ENCODE measurements around the gene BRF1. TPM values are rescaled to one million over a fixed set of nuclear protein-coding genes. Genes with fewer than 3 reads are reported as not detected.
A peak's percentile ranks its signal among the peaks of the same experiment; 100 is the strongest.

The BRF1 gene
- total and polyA plus RNA-seq, 2 of the 8 experiments (the other 6 are each of a cell fraction or from before 2014, with no cell fraction given), result 7.7 to 18.3 TPM

- Histone ChIP-seq H3K4ac (replicated peaks; ENCODE audit: insufficient read length, low read depth, low read length) (no peak overlapping the region), H2AFZ (ENCODE audit: low read length) (no peak overlapping the region), H3K23me2 (ENCODE audit: low read depth, low read length) (peaks cover 3% of the 10 kb centered on the region; the same call in 1 of the 2 replicates), H2AK5ac (ENCODE audit: low read depth, low read length) (no peak overlapping the region), H3K36me3 (ENCODE audit: control insufficient read depth in 2 of 4, insufficient read depth in 4 of 4, low read length in 3 of 4) (no peaks in the 10 kb centered on the region), H3K79me2 (ENCODE audit: control insufficient read depth in 1 of 2, insufficient read depth in 2 of 2, low read length in 2 of 2) (no peaks in the 10 kb centered on the region), H4K8ac (ENCODE audit: extremely low read depth, insufficient read depth, low read length) (no peak overlapping the region), H3K27me3 (replicated peaks in 1 of 4; ENCODE audit: control insufficient read depth in 3 of 4, extremely low read depth in 1 of 4, insufficient read depth in 3 of 4, low read length in 3 of 4) (peaks cover 0 to 10% (median 8%) of the 10 kb centered on the region in 4 experiments; a peak in 4 of 7 replicates), H3K4me3 (ENCODE audit: extremely low read depth in 1 of 4, insufficient read depth in 2 of 4, low read depth in 3 of 4, low read length in 4 of 4) (no peak overlapping the region), H3K9ac (replicated peaks in 1 of 4; ENCODE audit: extremely low read depth in 1 of 4, low read depth in 3 of 4, low read length in 3 of 4) (no peak overlapping the region), H3K4me2 (ENCODE audit: insufficient read depth in 1 of 2, low read depth in 2 of 2, low read length in 2 of 2) (no peak overlapping the region), H3K4me1 (replicated peaks in 1 of 4; ENCODE audit: control insufficient read depth in 3 of 4, insufficient read depth in 4 of 4, low read length in 3 of 4) (peaks cover 0 to 4% (median 1%) of the 10 kb centered on the region in 4 experiments; a peak in 1 of 7 replicates), H3K56ac (replicated peaks; ENCODE audit: insufficient read length, low read depth, low read length) (no peak overlapping the region), H3K18ac (ENCODE audit: extremely low read depth, low read length) (no peak overlapping the region; the same call in 1 of the 2 replicates), H2BK120ac (replicated peaks; ENCODE audit: low read depth, low read length) (no peak overlapping the region), H4K5ac (ENCODE audit: insufficient read length, low read depth, low read length) (no peak overlapping the region), H3K79me1 (ENCODE audit: low read depth, low read length) (no peaks in the 10 kb centered on the region; the same call in 1 of the 2 replicates), H2BK5ac (ENCODE audit: low read depth, low read length) (no peak overlapping the region), H4K91ac (replicated peaks; ENCODE audit: insufficient read length, low read length) (no peak overlapping the region), H4K20me1 (replicated peaks in 1 of 2; ENCODE audit: control insufficient read depth in 1 of 2, insufficient read depth in 2 of 2, low read length in 2 of 2) (peaks cover 5 to 12% of the 10 kb centered on the region in 2 experiments), H2BK15ac (ENCODE audit: low read length) (no peak overlapping the region), H2BK12ac (ENCODE audit: low read depth, low read length) (no peak overlapping the region), H2BK20ac (ENCODE audit: low read length) (no peak overlapping the region), H3K9me3 (ENCODE audit: insufficient read depth in 2 of 2, low read depth in 1 of 2, low read length in 1 of 2) (no peaks in the 10 kb centered on the region), H3K23ac (ENCODE audit: insufficient read length) (no peak overlapping the region), H3K14ac (ENCODE audit: insufficient read length) (no peak overlapping the region), H3K27ac (ENCODE audit: low read depth, low read length) (no peak overlapping the region)
- DNase-seq (ENCODE audit: low read depth in 1 of 2, low spot score in 2 of 2) (no peak), FAIRE-seq (no peak)
- ChIA-PET CTCF (ENCODE audit: partially characterized antibody) (interaction anchor here (0.7 to 2.4 kb wide), 9 partner anchors 9 to 303 kb away, joined by 3 to 11 read pairs (median 3); partner anchors contain the start of gene GPR132), POLR2A (ENCODE audit: partially characterized antibody) (interaction anchor here (0.6 to 2.3 kb wide), 2 partner anchors 9 to 165 kb away, joined by 3 to 6 read pairs; partner anchors contain the start of gene JAG2)
- TF ChIP-seq CTCF (IDR thresholded peaks at IDR 0.05; ENCODE audit: control extremely low read depth in 1 of 3, insufficient read depth in 1 of 3, low read depth in 1 of 3, low read length in 3 of 3) (peak in 2 of 3 experiments; percentile 11 to 35; a peak in 2 of 4 replicates), HDAC6 (IDR thresholded peaks at IDR 0.05; ENCODE audit: low read depth, low read length) (no peak), NRF1 (IDR thresholded peaks at IDR 0.05; ENCODE audit: low read depth, low read length) (no peak), KDM5A (IDR thresholded peaks at IDR 0.05; ENCODE audit: low read length) (no peak), RAD21 (IDR thresholded peaks at IDR 0.05 in 1 of 2, conservative IDR thresholded peaks at IDR 0.05 in 1 of 2; ENCODE audit: low read depth in 2 of 2, low read length in 2 of 2) (peak in 1 of 2 experiments; percentile 9; a peak in 2 of 4 replicates), ATF2 (IDR thresholded peaks at IDR 0.05; ENCODE audit: low read length) (no peak)
- WGBS, 2 experiments (ENCODE audit: extremely low coverage in 1 of 2, insufficient coverage in 1 of 2, insufficient read length in 1 of 2, insufficient replicate concordance in 2 of 2, low coverage in 1 of 2, low lambda C conversion rate in 2 of 2, missing lambda C conversion rate in 1 of 2), result 83% methylated on average over 15 of the region's 19 CpGs; no CpG with 5 or more reads in 1 of the 2 experiments
Measured at GRCh38 chr14:105178069-105178867, 122.5 kb downstream of the BRF1 start.
